ENCODE data around the gene ATAD2B. TPM values are rescaled to one million over a fixed set of nuclear protein-coding genes. Genes with fewer than 3 reads are reported as not detected.

ATAD2B gene
- polyA plus RNA-seq, 1 of the 3 experiments (the other 2 are of a cell fraction): 1.3 TPM

- POLR2A ChIA-PET: interaction anchor here (0.8 to 3.8 kb wide), 11 partner anchors 14 to 867 kb away, joined by 3 to 66 read pairs (median 9); partner anchors contain the start of genes CENPO, FKBP1B, ITSN2 and PTRHD1
Observed at GRCh38 chr2:23926290-23926749, 603 bp downstream of the ATAD2B start.

DNA sequence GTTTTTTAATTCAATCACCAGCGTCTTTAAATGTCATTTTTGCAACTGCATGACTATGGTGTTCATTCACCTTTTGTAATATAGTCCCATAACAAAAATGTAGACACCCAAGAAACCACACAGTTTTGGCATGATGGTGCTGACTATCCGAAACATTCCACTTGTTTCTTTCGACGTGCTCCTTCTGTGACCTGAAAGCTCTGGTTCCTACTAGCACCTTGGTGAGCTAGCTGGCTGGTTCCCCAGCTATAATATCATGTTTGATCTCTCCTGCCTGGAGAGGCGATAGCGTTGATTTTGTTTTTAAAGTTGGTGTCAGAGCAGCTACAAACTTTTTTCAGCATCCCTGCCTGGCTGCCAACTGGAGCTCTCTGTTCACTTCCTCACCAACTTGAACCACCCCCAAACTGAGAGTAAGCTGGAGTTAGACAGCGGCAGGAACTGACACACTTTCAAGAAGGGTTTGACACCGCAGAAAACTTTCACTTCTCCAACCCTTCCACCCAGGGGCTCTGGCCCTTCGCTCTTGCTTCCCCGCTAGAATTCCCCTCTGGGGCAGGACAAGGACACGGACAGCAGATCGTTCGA is 1.1 kb downstream of the ATAD2B start:
- TF ChIP-seq REST (IDR thresholded peaks at IDR 0.05; ENCODE audit: low read depth, low read length) (no peak), SIN3A (IDR thresholded peaks at IDR 0.05; ENCODE audit: borderline replicate concordance, low read depth, low read length) (peak; percentile 83; the same call in 1 of the 2 replicates), NFIC (IDR thresholded peaks at IDR 0.05; ENCODE audit: borderline replicate concordance) (no peak), POLR2AphosphoS5 (IDR thresholded peaks at IDR 0.05; ENCODE audit: low read depth, low read length) (peak; percentile 29; the same call in 1 of the 2 replicates), ELF1 (IDR thresholded peaks at IDR 0.05) (no peak), FOXM1 (IDR thresholded peaks at IDR 0.05; ENCODE audit: low read depth) (no peak), TAF1 (IDR thresholded peaks at IDR 0.05; ENCODE audit: borderline replicate concordance, low read depth, low read length) (peak; percentile 7; the same call in 1 of the 2 replicates), USF1 (IDR thresholded peaks at IDR 0.05; ENCODE audit: borderline replicate concordance, low read depth) (no peak), MXI1 (IDR thresholded peaks at IDR 0.05; ENCODE audit: low read depth, low read length) (peak; percentile 72)
- TF ChIP-seq, protein P1, sequence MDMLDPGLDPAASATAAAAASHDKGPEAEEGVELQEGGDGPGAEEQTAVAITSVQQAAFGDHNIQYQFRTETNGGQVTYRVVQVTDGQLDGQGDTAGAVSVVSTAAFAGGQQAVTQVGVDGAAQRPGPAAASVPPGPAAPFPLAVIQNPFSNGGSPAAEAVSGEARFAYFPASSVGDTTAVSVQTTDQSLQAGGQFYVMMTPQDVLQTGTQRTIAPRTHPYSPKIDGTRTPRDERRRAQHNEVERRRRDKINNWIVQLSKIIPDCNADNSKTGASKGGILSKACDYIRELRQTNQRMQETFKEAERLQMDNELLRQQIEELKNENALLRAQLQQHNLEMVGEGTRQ (IDR thresholded peaks at IDR 0.05; ENCODE audit: borderline replicate concordance, low read depth, low read length): no peak
- Histone ChIP-seq H3K9ac (peak overlapping the region; percentile 96), H3K9me2 (no peaks in the 10 kb centered on the region), H3K36me3 (replicated peaks in 1 of 2; ENCODE audit: control insufficient read depth in 1 of 2, insufficient read depth in 2 of 2, low read length in 1 of 2) (peaks cover 0 to 5% of the 10 kb centered on the region in 2 experiments), H3K9me3 (no peaks in the 10 kb centered on the region), H4K20me1 (ENCODE audit: insufficient read depth) (peaks cover 14% of the 10 kb centered on the region), H3K79me2 (ENCODE audit: insufficient read depth) (peaks cover 85% of the 10 kb centered on the region), H3K27ac (ENCODE audit: low read depth in 2 of 2, low read length in 1 of 2) (peak overlapping the region; percentile 94 to 95), H3K4me2 (peak overlapping the region; percentile 77), H3K27me3 (ENCODE audit: insufficient read depth) (no peaks in the 10 kb centered on the region), H3K4me3 (ENCODE audit: low read depth in 2 of 2, low read length in 1 of 2) (peak overlapping the region; percentile 84 to 97), H2AFZ (ENCODE audit: low read depth) (peak overlapping the region; percentile 67; the same call in 1 of the 2 replicates), H3K4me1 (ENCODE audit: control insufficient read depth in 1 of 2, insufficient read depth in 2 of 2, low read depth in 1 of 2, low read length in 1 of 2) (peaks cover 8 to 13% of the 10 kb centered on the region in 2 experiments; a peak in 3 of 4 replicates), H3F3A (replicated peaks; ENCODE audit: insufficient read depth) (peaks cover 20% of the 10 kb centered on the region)
- 3% methylated on average over 13 of the region's 13 CpGs for WGBS (ENCODE audit: low lambda C conversion rate)
- no peak for DNase-seq
- POLR2A ChIA-PET: interaction anchor here (1.1 to 3.8 kb wide), 6 partner anchors 14 to 198 kb away, joined by 3 to 66 read pairs (median 23); partner anchors contain the start of genes FKBP1B, SF3B6, TP53I3 and UBXN2A
- CTCF ChIA-PET: interaction anchor here (0.9 to 6.6 kb wide), 20 partner anchors 9 to 158 kb away, joined by 3 to 75 read pairs (median 10); partner anchors contain the start of genes FKBP1B, SF3B6, TP53I3 and UBXN2A

More at GRCh38 chr2:23926290-23926749, 603 bp downstream of the ATAD2B start:
- peaks cover 20% of the 10 kb centered on the region for H3F3A ChIP-seq (replicated peaks; ENCODE audit: insufficient read depth)
- CTCF ChIA-PET: interaction anchor here (0.6 to 6.6 kb wide), 55 partner anchors 8 to 462 kb away, joined by 3 to 75 read pairs (median 4); partner anchors contain the start of genes FKBP1B, MFSD2B, SF3B6 and TP53I3
- peak overlapping the region; percentile 84 to 97 for H3K4me3 ChIP-seq (ENCODE audit: low read depth in 2 of 2, low read length in 1 of 2)
- H4K20me1 ChIP-seq (ENCODE audit: insufficient read depth): peaks cover 14% of the 10 kb centered on the region
- peak; percentile 84 for DNase-seq
- peaks cover 80% of the 10 kb centered on the region for H3K79me2 ChIP-seq (ENCODE audit: insufficient read depth)
- H3K9me2 ChIP-seq: no peaks in the 10 kb centered on the region
- 0% methylated on average over 6 of the region's 39 CpGs for WGBS (ENCODE audit: low lambda C conversion rate)
- H2AFZ ChIP-seq (ENCODE audit: low read depth): peak overlapping the region; percentile 67; the same call in 1 of the 2 replicates
- peak overlapping the region; percentile 77 for H3K4me2 ChIP-seq
- peak overlapping the region; percentile 94 to 95 for H3K27ac ChIP-seq (ENCODE audit: low read depth in 2 of 2, low read length in 1 of 2)
- peak overlapping the region; percentile 96 for H3K9ac ChIP-seq
- peak in 1 of 2 experiments; percentile 6; a peak in 1 of 4 replicates for TF ChIP-seq EP300 (IDR thresholded peaks at IDR 0.05; ENCODE audit: borderline replicate concordance in 1 of 2, low read depth in 1 of 2, low read length in 1 of 2)
- no peak for TF ChIP-seq CTCF (IDR thresholded peaks at IDR 0.05)
- peak; percentile 32; the same call in 1 of the 2 replicates for TF ChIP-seq MXI1 (IDR thresholded peaks at IDR 0.05; ENCODE audit: low read depth, low read length)
- TF ChIP-seq FOXM1 (IDR thresholded peaks at IDR 0.05; ENCODE audit: low read depth): peak; percentile 13; the same call in 1 of the 2 replicates
- H3K36me3 ChIP-seq (replicated peaks in 1 of 2; ENCODE audit: control insufficient read depth in 1 of 2, insufficient read depth in 2 of 2, low read length in 1 of 2): peaks cover 0 to 7% of the 10 kb centered on the region in 2 experiments
- H3K4me1 ChIP-seq (ENCODE audit: control insufficient read depth in 1 of 2, insufficient read depth in 2 of 2, low read depth in 1 of 2, low read length in 1 of 2): peaks cover 8 to 13% of the 10 kb centered on the region in 2 experiments; a peak in 3 of 4 replicates
- no peaks in the 10 kb centered on the region for H3K27me3 ChIP-seq (ENCODE audit: insufficient read depth)
- no peaks in the 10 kb centered on the region for H3K9me3 ChIP-seq
